Loucy (cell line): ENCODE results near the gene CFC1.
"Not testable (repeated sequence)": the region's sequence is repeated elsewhere in the genome, so short reads cannot be mapped to it uniquely, and the experiment has no call there.

Source experiments
- H2AFZ ChIP-seq: fragments of 200-600 bp; sonication (generic); 2 replicates; pipeline ENCODE4 v1.6.0; 2016; ENCODE audit warnings: antibody characterized with exemption, mild to moderate bottlenecking, low read length, moderate library complexity
- H3F3A ChIP-seq: fragments of 200-600 bp; 2 replicates; pipeline ENCODE4 v1.6.0; 2016; ENCODE audit warnings: antibody characterized with exemption, low read depth, mild to moderate bottlenecking
- H3K27me3 ChIP-seq: fragments of 200-600 bp; sonication (generic); 2 replicates; pipeline ENCODE4 v1.6.1; 2014; ENCODE audit warnings: low read length, mild to moderate bottlenecking; ENCODE audit not compliant: insufficient read depth, poor library complexity, severe bottlenecking
- H3K36me3 ChIP-seq: fragments of 200-600 bp; sonication (generic); 2 replicates; pipeline ENCODE4 v1.6.1; 2016; ENCODE audit warnings: low read length; ENCODE audit not compliant: insufficient read depth
- H3K4me1 ChIP-seq: fragments of 200-600 bp; sonication (generic); 2 replicates; pipeline ENCODE4 v1.5.1; 2014; ENCODE audit warnings: low read length, mild to moderate bottlenecking; ENCODE audit not compliant: insufficient read depth, poor library complexity, severe bottlenecking
- H3K4me2 ChIP-seq: fragments of 200-600 bp; sonication (generic); 2 replicates; pipeline ENCODE4 v1.6.0; 2014; ENCODE audit warnings: antibody characterized with exemption, low read length, low read depth, mild to moderate bottlenecking; ENCODE audit not compliant: poor library complexity, severe bottlenecking
- H3K4me3 ChIP-seq: fragments of 200-600 bp; sonication (generic); 2 replicates; pipeline ENCODE4 v1.5.1; 2014; ENCODE audit warnings: low read length, mild to moderate bottlenecking, mixed read lengths; ENCODE audit not compliant: poor library complexity, severe bottlenecking
- H3K79me2 ChIP-seq: fragments of 200-600 bp; sonication (generic); 2 replicates; pipeline ENCODE4 v1.6.1; 2014; ENCODE audit warnings: low read length; ENCODE audit not compliant: insufficient read depth
- H3K9ac ChIP-seq: fragments of 200-600 bp; sonication (generic); 2 replicates; pipeline ENCODE4 v1.6.0; 2014; ENCODE audit warnings: mild to moderate bottlenecking, low read depth, low read length, moderate library complexity; ENCODE audit not compliant: poor library complexity, severe bottlenecking
- H3K9me2 ChIP-seq: fragments of 200-600 bp; sonication (generic); replicated peaks from 2 replicates; pipeline ENCODE4 v1.6.1; 2016; ENCODE audit warnings: low read depth, low read length, mixed read lengths
- H3K9me3 ChIP-seq: fragments of 200-600 bp; sonication (generic); 2 replicates; pipeline ENCODE4 v1.6.1; 2014; ENCODE audit warnings: mild to moderate bottlenecking, antibody characterized with exemption, low read length, low read depth; ENCODE audit not compliant: insufficient read depth
- H4K20me1 ChIP-seq: fragments of 200-600 bp; sonication (generic); 2 replicates; pipeline ENCODE4 v1.6.0; 2014; ENCODE audit warnings: antibody characterized with exemption, low read length, mild to moderate bottlenecking; ENCODE audit not compliant: insufficient read depth, poor library complexity, severe bottlenecking

Gene CFC1

GRCh38 chr2:130608276-130609001 is 9.1 kb upstream of the CFC1 start:
- H3K79me2 ChIP-seq, H4K20me1 ChIP-seq, H3K4me2 ChIP-seq, H2AFZ ChIP-seq, H3K4me1 ChIP-seq, H3F3A ChIP-seq, H3K27me3 ChIP-seq, H3K9ac ChIP-seq, H3K9me3 ChIP-seq, H3K9me2 ChIP-seq, H3K4me3 ChIP-seq, H3K36me3 ChIP-seq: not testable (repeated sequence)

GRCh38 chr2:130601648-130602302 is 2.4 kb upstream of the CFC1 start:
- H3K79me2 ChIP-seq, H3K4me3 ChIP-seq, H2AFZ ChIP-seq, H3K9ac ChIP-seq, H3F3A ChIP-seq, H3K9me3 ChIP-seq, H3K36me3 ChIP-seq, H3K27me3 ChIP-seq, H3K4me1 ChIP-seq, H4K20me1 ChIP-seq, H3K9me2 ChIP-seq, H3K4me2 ChIP-seq: not testable (repeated sequence)

- H3K27me3 ChIP-seq, H4K20me1 ChIP-seq, H3K36me3 ChIP-seq, H3K79me2 ChIP-seq, H2AFZ ChIP-seq, H3K9me3 ChIP-seq, H3K9ac ChIP-seq, H3K4me3 ChIP-seq, H3K4me2 ChIP-seq, H3K9me2 ChIP-seq, H3K4me1 ChIP-seq, H3F3A ChIP-seq: not testable (repeated sequence)
These were observed 551 bp upstream of the CFC1 start for GRCh38 chr2:130599926-130600325.

GRCh38 chr2:130598463-130598862 is 912 bp downstream of the CFC1 start:
- not testable (repeated sequence) for H3F3A ChIP-seq, H3K4me3 ChIP-seq, H3K36me3 ChIP-seq, H3K9me3 ChIP-seq, H3K79me2 ChIP-seq, H3K9ac ChIP-seq, H4K20me1 ChIP-seq, H3K9me2 ChIP-seq, H3K4me1 ChIP-seq, H2AFZ ChIP-seq, H3K4me2 ChIP-seq, H3K27me3 ChIP-seq

GRCh38 chr2:130597994-130598393 is 1.4 kb downstream of the CFC1 start:
- not testable (repeated sequence) for H3F3A ChIP-seq, H3K79me2 ChIP-seq, H3K4me2 ChIP-seq, H3K9me2 ChIP-seq, H3K36me3 ChIP-seq, H3K9ac ChIP-seq, H3K9me3 ChIP-seq, H2AFZ ChIP-seq, H4K20me1 ChIP-seq, H3K4me1 ChIP-seq, H3K27me3 ChIP-seq, H3K4me3 ChIP-seq

- H2AFZ ChIP-seq, H4K20me1 ChIP-seq, H3K36me3 ChIP-seq, H3K79me2 ChIP-seq, H3K9ac ChIP-seq, H3K9me2 ChIP-seq, H3F3A ChIP-seq, H3K4me2 ChIP-seq, H3K4me1 ChIP-seq, H3K9me3 ChIP-seq, H3K4me3 ChIP-seq, H3K27me3 ChIP-seq: not testable (repeated sequence)
These were observed 2.6 kb downstream of the CFC1 start for GRCh38 chr2:130596757-130597156.

- not testable (repeated sequence) for H3K4me2 ChIP-seq, H3F3A ChIP-seq, H3K4me1 ChIP-seq, H3K9me2 ChIP-seq, H3K27me3 ChIP-seq, H4K20me1 ChIP-seq, H3K36me3 ChIP-seq, H3K9me3 ChIP-seq, H3K4me3 ChIP-seq, H3K9ac ChIP-seq, H3K79me2 ChIP-seq, H2AFZ ChIP-seq
These were observed 5.4 kb downstream of the CFC1 start for GRCh38 chr2:130594011-130594410.
